ENCODE results near the gene IL17C. TPM values are rescaled to one million over a fixed set of nuclear protein-coding genes. Genes with fewer than 3 reads are reported as not detected.

The IL17C gene
- total and polyA plus RNA-seq, 2 of the 8 experiments (the other 6 are each of a cell fraction or from before 2014, with no cell fraction given): 1.1 to 1.9 TPM

GRCh38 chr16:88622125-88622524 lies 16.2 kb upstream of the IL17C start:
- POLR2A ChIA-PET (ENCODE audit: partially characterized antibody): interaction anchor here (1.0 kb wide), 1 partner anchor 70 kb away, joined by 3 read pairs; no protein-coding TSS in a partner anchor
- TF ChIP-seq TAF1 (IDR thresholded peaks at IDR 0.05; ENCODE audit: low read depth, low read length): no peak
- TF ChIP-seq MAX (IDR thresholded peaks at IDR 0.05): no peak
- no peak for TF ChIP-seq RXRA (IDR thresholded peaks at IDR 0.05; ENCODE audit: insufficient read depth, low read depth, low read length)
- no peak for TF ChIP-seq ATF2 (IDR thresholded peaks at IDR 0.05; ENCODE audit: low read length)
- no peak for TF ChIP-seq BRCA1 (IDR thresholded peaks at IDR 0.05; ENCODE audit: low read depth, low read length)
- no peak for TF ChIP-seq CTCF (IDR thresholded peaks at IDR 0.05; ENCODE audit: control extremely low read depth in 1 of 3, insufficient read depth in 1 of 3, low read depth in 1 of 3, low read length in 3 of 3)
- no peak for TF ChIP-seq SIN3A (conservative IDR thresholded peaks at IDR 0.05 in 1 of 2, IDR thresholded peaks at IDR 0.05 in 1 of 2; ENCODE audit: low read depth in 1 of 2, low read length in 2 of 2)
- no peak for TF ChIP-seq CBX5 (IDR thresholded peaks at IDR 0.05; ENCODE audit: low read depth, low read length)
- TF ChIP-seq SP2 (IDR thresholded peaks at IDR 0.05; ENCODE audit: low read length): no peak

More at GRCh38 chr16:88622125-88622524, 16.2 kb upstream of the IL17C start:
- Histone ChIP-seq H3K56ac (replicated peaks; ENCODE audit: insufficient read length, low read depth, low read length) (no peak overlapping the region), H3K14ac (ENCODE audit: insufficient read length) (no peak overlapping the region), H4K8ac (ENCODE audit: extremely low read depth, insufficient read depth, low read length) (no peak overlapping the region), H4K91ac (replicated peaks; ENCODE audit: insufficient read length, low read length) (no peak overlapping the region), H2BK12ac (ENCODE audit: low read depth, low read length) (no peak overlapping the region), H2BK5ac (ENCODE audit: low read depth, low read length) (no peak overlapping the region), H2BK15ac (ENCODE audit: low read length) (no peak overlapping the region), H2AK5ac (ENCODE audit: low read depth, low read length) (no peak overlapping the region), H3K79me1 (ENCODE audit: low read depth, low read length) (peaks cover 12% of the 10 kb centered on the region; the same call in 1 of the 2 replicates), H3K4me1 (replicated peaks in 1 of 4; ENCODE audit: control insufficient read depth in 3 of 4, insufficient read depth in 4 of 4, low read length in 3 of 4) (peaks cover 0 to under 1% (median 0%) of the 10 kb centered on the region in 4 experiments; a peak in 1 of 7 replicates), H3K79me2 (ENCODE audit: control insufficient read depth in 1 of 2, insufficient read depth in 2 of 2, low read length in 2 of 2) (peaks cover 0 to 10% of the 10 kb centered on the region in 2 experiments; a peak in 1 of 4 replicates), H2BK20ac (ENCODE audit: low read length) (no peak overlapping the region), H3K36me3 (ENCODE audit: control insufficient read depth in 2 of 4, insufficient read depth in 4 of 4, low read length in 3 of 4) (peaks cover 16 to 35% (median 25%) of the 10 kb centered on the region in 4 experiments), H3K4ac (replicated peaks; ENCODE audit: insufficient read length, low read depth, low read length) (no peak overlapping the region), H3K18ac (ENCODE audit: extremely low read depth, low read length) (no peak overlapping the region), H3K23ac (ENCODE audit: insufficient read length) (no peak overlapping the region), H3K9ac (replicated peaks in 1 of 4; ENCODE audit: extremely low read depth in 1 of 4, low read depth in 3 of 4, low read length in 3 of 4) (no peak overlapping the region), H3K4me3 (ENCODE audit: extremely low read depth in 1 of 4, insufficient read depth in 2 of 4, low read depth in 3 of 4, low read length in 4 of 4) (no peak overlapping the region), H4K5ac (ENCODE audit: insufficient read length, low read depth, low read length) (no peak overlapping the region), H3K9me3 (ENCODE audit: insufficient read depth in 2 of 2, low read depth in 1 of 2, low read length in 1 of 2) (no peaks in the 10 kb centered on the region), H3K23me2 (ENCODE audit: low read depth, low read length) (no peaks in the 10 kb centered on the region), H4K20me1 (replicated peaks in 1 of 2; ENCODE audit: control insufficient read depth in 1 of 2, insufficient read depth in 2 of 2, low read length in 2 of 2) (peaks cover 12 to 18% of the 10 kb centered on the region in 2 experiments), H3K4me2 (ENCODE audit: insufficient read depth in 1 of 2, low read depth in 2 of 2, low read length in 2 of 2) (no peak overlapping the region), H3K27me3 (replicated peaks in 1 of 4; ENCODE audit: control insufficient read depth in 3 of 4, extremely low read depth in 1 of 4, insufficient read depth in 3 of 4, low read length in 3 of 4) (no peaks in the 10 kb centered on the region), H2AFZ (ENCODE audit: low read length) (no peak overlapping the region), H2BK120ac (replicated peaks; ENCODE audit: low read depth, low read length) (no peak overlapping the region), H3K27ac (ENCODE audit: low read depth, low read length) (no peak overlapping the region)
- WGBS, 2 experiments (ENCODE audit: extremely low coverage in 1 of 2, insufficient coverage in 1 of 2, insufficient read length in 1 of 2, insufficient replicate concordance in 2 of 2, low coverage in 1 of 2, low lambda C conversion rate in 2 of 2, missing lambda C conversion rate in 1 of 2): 98% methylated on average over 19 of the region's 19 CpGs; no CpG with 5 or more reads in 1 of the 2 experiments
- CTCF ChIA-PET (ENCODE audit: partially characterized antibody): interaction anchor here (0.6 to 1.1 kb wide), 2 partner anchors 10 to 11 kb away, joined by 3 read pairs; no protein-coding TSS in a partner anchor
- DNase-seq (ENCODE audit: low read depth in 1 of 2, low spot score in 2 of 2): no peak
- no peak for FAIRE-seq

All from H1 (cell line).